NOMO-1 (cell line): ENCODE results near the gene THSD7B.
"Not testable (repeated sequence)": the region's sequence is repeated elsewhere in the genome, so short reads cannot be mapped to it uniquely, and the experiment has no call there.

ENCODE experiments used
- DNase-seq, 2 experiments: peaks; one replicate each; lab custom pipeline; 2025; ENCODE audit not compliant: unreplicated experiment in 2 of 2; lab: John Stamatoyannopoulos, UW

THSD7B gene

GRCh38 chr2:137644731-137645130 lies 879.4 kb downstream of the THSD7B start:
- no peak for DNase-seq

GRCh38 chr2:137654046-137654445 lies 888.7 kb downstream of the THSD7B start:
- DNase-seq = no peak

- DNase-seq = no peak
Observed at GRCh38 chr2:137655814-137656213, 890.5 kb downstream of the THSD7B start.

GRCh38 chr2:137658433-137658832 lies 893.1 kb downstream of the THSD7B start:
- DNase-seq = no peak

GRCh38 chr2:137659616-137660015 lies 894.3 kb downstream of the THSD7B start:
- DNase-seq = no peak

GRCh38 chr2:137670111-137670510 lies 904.8 kb downstream of the THSD7B start:
- no peak for DNase-seq

GRCh38 chr2:137672989-137673552 lies 907.7 kb downstream of the THSD7B start:
- DNase-seq = no peak

GRCh38 chr2:137674991-137675390 lies 909.6 kb downstream of the THSD7B start:
- no peak for DNase-seq

- no peak for DNase-seq
Observed at GRCh38 chr2:137675584-137676327, 910.4 kb downstream of the THSD7B start.

- DNase-seq = no peak
Observed at GRCh38 chr2:137676346-137676745, 911.0 kb downstream of the THSD7B start.

- DNase-seq = no peak
Observed at GRCh38 chr2:137677466-137677865, 912.1 kb downstream of the THSD7B start.

- DNase-seq = no peak
Observed at GRCh38 chr2:137689549-137689948, 924.2 kb downstream of the THSD7B start.

GRCh38 chr2:137693534-137693933 lies 928.2 kb downstream of the THSD7B start:
- DNase-seq = no peak

GRCh38 chr2:137696916-137697315 lies 931.6 kb downstream of the THSD7B start:
- no peak for DNase-seq

- DNase-seq = not testable (repeated sequence)
Observed at GRCh38 chr2:137700250-137700649, 934.9 kb downstream of the THSD7B start.

- DNase-seq = no peak
Observed at GRCh38 chr2:137700681-137701080, 935.3 kb downstream of the THSD7B start.

- DNase-seq = no peak
Observed at GRCh38 chr2:137705296-137705695, 940.0 kb downstream of the THSD7B start.

GRCh38 chr2:137706786-137707613 lies 941.7 kb downstream of the THSD7B start:
- DNase-seq = peak; percentile 86 to 92

GRCh38 chr2:137708311-137708710 lies 943.0 kb downstream of the THSD7B start:
- no peak for DNase-seq

GRCh38 chr2:137715731-137716191 lies 950.4 kb downstream of the THSD7B start:
- no peak for DNase-seq

GRCh38 chr2:137718786-137719185 lies 953.4 kb downstream of the THSD7B start:
- DNase-seq = no peak

GRCh38 chr2:137721733-137722132 lies 956.4 kb downstream of the THSD7B start:
- no peak for DNase-seq
